Mucosa of descending colon (tissue), 3 donors: ENCODE measurements around the gene FOXRED1. TPM values are rescaled to one million over a fixed set of nuclear protein-coding genes. Genes with fewer than 3 reads are reported as not detected.

Experiments
- ATAC-seq: fragments of 200-7000 bp; cut with Tn5 transposase; one replicate; pipeline ENCODE4 v1.9.1; 2020; ENCODE audit warnings: mild to moderate bottlenecking, moderate library complexity
- DNase-seq, 3 donors: peaks; one replicate each; pipeline ENCODE4 v3.0.0-alpha.2; 2020
- H3K36me3 ChIP-seq: fragments of 200-600 bp; one replicate; pipeline ENCODE4 v1.8.0; 2021; ENCODE audit warnings: low read depth, mild to moderate bottlenecking
- H3K4me1 ChIP-seq: fragments of 200-600 bp; one replicate; pipeline ENCODE4 v1.8.0; 2021; ENCODE audit warnings: low read depth, mild to moderate bottlenecking
- H3K4me3 ChIP-seq: fragments of 200-600 bp; one replicate; pipeline ENCODE4 v1.8.0; 2021; ENCODE audit warnings: mild to moderate bottlenecking
- H3K9me3 ChIP-seq: fragments of 200-600 bp; one replicate; pipeline ENCODE4 v1.8.0; 2021; ENCODE audit warnings: mild to moderate bottlenecking
- intact Hi-C, 2 donors: fragments of 100-400 bp; cut with DNase I in 1 of 2; cut with micrococcal nuclease in 1 of 2; formaldehyde crosslinking; loops; one replicate each; pipeline versions ENCODE4 v1.11.0 to v1.11.1; 2022; cut with DNase I, micrococcal nuclease
- total RNA-seq, 3 donors: library from RNA; stranded (reverse); fragmentation: NEBNext Ultra II Directional in 2 of 3; extraction: Animal tissue kit (Norgen Biotek cat#: 25700) in 2 of 3; gene quantifications; one replicate each; pipeline versions ENCODE4 v1.2.1 to v1.2.4, GENCODE V29; 2021 to 2023
- TF ChIP-seq, protein P1 (sequence below): fragments of 200-600 bp; IDR thresholded peaks from one replicate; pipeline ENCODE4 v1.8.0; 2022; ENCODE audit warnings: antibody characterized with exemption, mild to moderate bottlenecking
- donor health status: DM: no; HTN: no; CAD: no; lungs with moderate emphysema.
- donor health status: DM: no; HTN: no; CAD: no.
- donor health status: DM: no; HTN: yes; CAD: no.

Gene FOXRED1
- total RNA-seq, 3 donors from 2014 or later = 24.3 to 36.9 (median 31.4) TPM

DNA sequence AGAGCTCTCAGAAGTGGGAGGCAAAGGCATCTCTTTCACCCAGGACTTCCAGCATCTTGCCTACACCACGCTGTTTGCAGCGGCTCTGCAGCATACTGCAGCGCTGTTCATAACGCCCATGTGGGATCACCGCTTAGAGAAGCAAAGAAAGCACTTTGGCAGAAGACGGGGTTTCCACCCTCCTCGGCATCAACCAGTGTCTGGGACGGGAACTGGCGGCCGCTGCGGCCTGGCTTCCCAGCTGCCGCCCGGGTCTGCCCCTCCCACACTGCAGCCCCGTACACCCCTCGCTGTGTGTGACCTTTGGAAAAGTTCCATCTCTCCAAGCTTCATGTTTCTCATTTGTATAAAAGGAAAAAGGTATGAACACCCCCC, 13.4 kb downstream of the FOXRED1 start:
- intact Hi-C loops = no loop called here
- TF ChIP-seq, protein P1, sequence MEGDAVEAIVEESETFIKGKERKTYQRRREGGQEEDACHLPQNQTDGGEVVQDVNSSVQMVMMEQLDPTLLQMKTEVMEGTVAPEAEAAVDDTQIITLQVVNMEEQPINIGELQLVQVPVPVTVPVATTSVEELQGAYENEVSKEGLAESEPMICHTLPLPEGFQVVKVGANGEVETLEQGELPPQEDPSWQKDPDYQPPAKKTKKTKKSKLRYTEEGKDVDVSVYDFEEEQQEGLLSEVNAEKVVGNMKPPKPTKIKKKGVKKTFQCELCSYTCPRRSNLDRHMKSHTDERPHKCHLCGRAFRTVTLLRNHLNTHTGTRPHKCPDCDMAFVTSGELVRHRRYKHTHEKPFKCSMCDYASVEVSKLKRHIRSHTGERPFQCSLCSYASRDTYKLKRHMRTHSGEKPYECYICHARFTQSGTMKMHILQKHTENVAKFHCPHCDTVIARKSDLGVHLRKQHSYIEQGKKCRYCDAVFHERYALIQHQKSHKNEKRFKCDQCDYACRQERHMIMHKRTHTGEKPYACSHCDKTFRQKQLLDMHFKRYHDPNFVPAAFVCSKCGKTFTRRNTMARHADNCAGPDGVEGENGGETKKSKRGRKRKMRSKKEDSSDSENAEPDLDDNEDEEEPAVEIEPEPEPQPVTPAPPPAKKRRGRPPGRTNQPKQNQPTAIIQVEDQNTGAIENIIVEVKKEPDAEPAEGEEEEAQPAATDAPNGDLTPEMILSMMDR = no peak
- H3K4me3 ChIP-seq = peak overlapping the region; percentile 54
- H3K36me3 ChIP-seq = no peaks in the 10 kb centered on the region
- H3K9me3 ChIP-seq = no peaks in the 10 kb centered on the region
- DNase-seq = peak; percentile 51 to 69 (median 66)
- ATAC-seq = peak; percentile 61
- peaks cover 3% of the 10 kb centered on the region for H3K4me1 ChIP-seq

DNA sequence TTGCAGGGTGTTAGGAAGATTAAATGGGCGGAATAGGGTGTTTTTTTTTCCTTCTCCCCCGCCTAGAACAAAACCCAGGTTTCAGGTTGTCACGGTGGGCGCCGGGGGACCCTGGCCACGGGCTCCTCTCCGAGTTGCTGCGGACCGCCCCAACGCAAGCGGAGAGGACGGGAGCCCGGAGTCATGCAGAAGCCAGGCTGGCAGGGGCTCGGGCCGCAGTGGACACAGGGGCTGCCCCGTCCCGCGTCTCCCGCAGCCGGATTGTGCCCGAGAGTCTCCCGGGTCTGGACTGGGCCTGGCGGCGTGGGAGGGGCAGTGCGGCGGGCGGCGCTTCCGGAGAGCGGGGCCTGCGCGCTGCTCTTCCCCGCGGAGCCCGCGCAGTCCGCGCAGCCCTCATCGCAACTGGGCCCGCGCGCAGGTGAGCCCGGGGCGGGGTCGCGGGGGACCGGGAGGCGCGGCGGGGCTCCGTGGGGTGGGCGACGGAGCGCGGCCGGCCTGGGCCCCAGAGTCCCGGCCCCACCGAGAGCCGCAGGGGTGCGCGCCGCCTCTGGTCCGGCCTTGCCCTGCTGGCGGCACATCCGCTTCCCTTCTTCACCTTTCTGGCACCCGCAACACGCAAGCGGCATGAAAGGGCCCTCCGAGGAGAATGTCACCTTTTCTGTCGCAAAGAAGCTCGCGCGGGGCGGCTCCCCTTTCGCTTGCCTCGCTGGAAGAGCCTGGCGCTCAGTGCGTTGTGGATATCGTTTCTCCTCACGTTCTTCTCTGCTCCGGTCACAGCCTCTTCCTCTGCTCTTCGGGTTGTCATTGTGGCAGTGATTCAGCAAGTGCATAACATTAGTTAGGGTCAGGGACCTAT, 14.0 kb downstream of the FOXRED1 start, which contains the start of gene TIRAP:
TSS of gene TIRAP (plus strand) at position 358 of the 856 bp plus-strand sequence. CDS start 7,802 bp downstream, outside the sequence.
- H3K36me3 ChIP-seq = no peaks in the 10 kb centered on the region
- intact Hi-C loops = no loop called here
- TF ChIP-seq, protein P1 = no peak
- ATAC-seq = peak; percentile 90
- H3K9me3 ChIP-seq = no peaks in the 10 kb centered on the region
- peak; percentile 74 to 84 (median 84) for DNase-seq
- peak within 1 kb of the TSS; percentile 54 for H3K4me3 ChIP-seq
- H3K4me1 ChIP-seq = peaks cover 3% of the 10 kb centered on the region

DNA sequence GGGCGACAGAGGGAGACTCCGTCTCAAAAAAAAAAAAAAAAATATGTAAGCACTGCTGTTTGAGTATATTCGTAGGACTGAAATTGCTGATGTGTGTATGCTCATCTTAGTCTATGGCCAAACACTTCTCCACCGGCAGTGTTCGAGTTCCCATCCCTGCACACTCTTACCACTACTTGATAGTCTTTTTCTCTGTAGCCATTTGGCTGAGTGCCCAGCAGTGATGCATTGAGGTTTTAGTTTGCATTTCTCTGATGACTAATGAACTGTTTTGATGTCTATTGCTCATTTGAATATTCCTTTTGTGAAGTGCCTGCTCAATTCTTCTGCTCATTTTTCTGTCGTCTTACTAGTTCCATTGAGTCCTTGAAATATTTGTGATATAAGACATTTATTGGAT, 15.9 kb downstream of the FOXRED1 start:
- ATAC-seq (no peak), DNase-seq (peak in 1 of 3 donors; percentile 84)
- intact Hi-C loops = no loop called here

DNA sequence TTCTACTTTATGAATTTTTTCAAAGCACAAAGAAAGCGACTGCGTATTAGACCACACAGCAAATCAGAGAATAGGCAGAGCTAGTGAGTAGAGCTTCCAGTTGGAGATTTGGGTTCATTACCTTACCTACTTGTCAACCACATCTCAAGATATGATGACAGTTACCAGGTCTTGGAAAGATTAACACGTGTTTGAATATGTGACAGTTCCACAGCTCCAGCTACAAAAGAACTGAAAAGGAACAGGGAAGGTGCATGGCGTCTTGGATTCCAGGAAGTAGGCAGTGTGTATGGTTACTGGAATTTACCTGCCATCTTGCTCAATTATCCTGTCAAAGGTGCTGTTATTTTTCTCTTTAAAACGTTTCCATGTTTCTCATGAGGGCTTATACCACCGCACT, 19.3 kb downstream of the FOXRED1 start:
- H3K9me3 ChIP-seq = no peaks in the 10 kb centered on the region
- H3K36me3 ChIP-seq = peaks cover 4% of the 10 kb centered on the region
- ATAC-seq (no peak), DNase-seq (no peak)
- H3K4me3 ChIP-seq = no peak overlapping the region
- TF ChIP-seq, protein P1 = no peak
- intact Hi-C loops = no loop called here
- H3K4me1 ChIP-seq = no peaks in the 10 kb centered on the region

More for the DNA sequence above, 15.9 kb downstream of the FOXRED1 start:
- Histone ChIP-seq H3K36me3 (no peaks in the 10 kb centered on the region), H3K4me3 (no peak overlapping the region), H3K9me3 (no peaks in the 10 kb centered on the region), H3K4me1 (peaks cover 3% of the 10 kb centered on the region)
- TF ChIP-seq, protein P1 = no peak

GRCh38 chr11:126290887-126291286, 21.9 kb downstream of the FOXRED1 start:
- DNase-seq = no peak
- no peaks in the 10 kb centered on the region for H3K4me1 ChIP-seq
- H3K4me3 ChIP-seq = no peak overlapping the region
- intact Hi-C loops = no loop called here
- no peaks in the 10 kb centered on the region for H3K9me3 ChIP-seq
- ATAC-seq = no peak
- H3K36me3 ChIP-seq = peaks cover 4% of the 10 kb centered on the region
- TF ChIP-seq, protein P1 = no peak
